M059J (cell line): Measurements from ENCODE around the gene WDR5B. TPM values are rescaled to one million over a fixed set of nuclear protein-coding genes. Genes with fewer than 3 reads are reported as not detected.

Experiments used
- DNase-seq: peaks from one replicate; pipeline ENCODE4 v3.0.0-alpha.2; 2012; ENCODE audit warnings: low read depth
- total RNA-seq: library from RNA; depleted of rRNA; stranded (reverse); fragments of >200 nt; shearing (Covaris generic); gene quantifications from 2 replicates; pipeline ENCODE4 v1.2.3, GENCODE V29; 2014

The WDR5B gene
- total RNA-seq, 1 experiment from 2014 or later: 5.5 TPM

DNA sequence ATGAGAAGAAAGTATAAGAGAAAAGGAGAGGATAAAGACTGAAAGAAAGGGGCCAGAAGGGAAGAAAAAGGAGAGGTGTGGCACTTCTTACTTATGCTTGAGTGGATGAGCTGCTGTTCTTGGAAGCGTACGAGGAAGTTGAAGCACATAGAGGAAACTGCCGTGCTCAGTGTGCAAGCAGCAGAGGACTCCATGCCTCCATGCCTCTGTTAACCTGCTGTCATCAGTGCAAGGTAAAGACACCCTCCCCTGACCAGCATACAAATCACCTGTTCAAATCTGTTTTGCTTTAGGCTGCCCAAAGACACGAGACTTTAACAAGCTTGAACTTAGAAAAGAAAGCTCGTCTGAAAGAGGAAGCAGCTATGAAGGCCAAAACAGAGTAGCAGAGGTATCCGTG lies 6.4 kb downstream of the WDR5B start:
- no peak for DNase-seq

DNA sequence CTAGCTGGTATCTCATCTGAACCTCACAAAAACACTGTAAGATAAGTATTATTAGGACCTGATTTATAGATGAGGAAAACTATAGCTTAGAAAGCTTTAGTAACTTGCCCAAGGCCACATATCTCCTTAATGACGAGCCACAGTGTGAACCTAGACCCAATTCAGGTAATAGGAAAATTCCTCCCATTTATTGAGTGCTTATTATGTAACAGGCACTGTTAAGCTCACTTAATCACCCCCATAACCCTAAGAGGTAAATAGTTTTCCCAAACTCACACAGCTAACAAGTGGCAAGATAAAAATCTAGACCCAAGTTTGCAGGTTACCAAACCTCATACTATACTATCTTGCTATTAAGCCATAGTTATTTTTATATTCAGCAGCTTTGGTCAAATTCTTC lies 7.9 kb downstream of the WDR5B start:
- DNase-seq: no peak

DNA sequence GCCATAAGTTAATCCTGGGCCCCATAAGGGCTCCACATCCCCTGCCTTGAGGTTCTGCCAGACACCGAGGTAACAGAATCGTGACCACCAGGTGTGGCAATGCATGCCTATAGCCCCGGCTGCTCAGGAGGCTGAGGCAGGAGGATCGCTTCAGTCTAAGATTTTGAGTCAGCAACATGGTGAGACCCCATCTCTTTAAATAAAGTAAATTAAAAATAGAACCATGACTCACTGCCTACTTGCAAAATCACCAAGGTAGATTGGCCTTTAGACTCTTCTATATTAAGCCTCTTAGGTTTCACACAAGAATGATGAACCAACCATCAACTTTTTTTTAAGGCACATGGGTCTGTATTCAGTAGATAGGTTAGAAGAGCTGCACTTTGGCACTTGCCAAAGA lies 9.7 kb downstream of the WDR5B start:
- DNase-seq: no peak

DNA sequence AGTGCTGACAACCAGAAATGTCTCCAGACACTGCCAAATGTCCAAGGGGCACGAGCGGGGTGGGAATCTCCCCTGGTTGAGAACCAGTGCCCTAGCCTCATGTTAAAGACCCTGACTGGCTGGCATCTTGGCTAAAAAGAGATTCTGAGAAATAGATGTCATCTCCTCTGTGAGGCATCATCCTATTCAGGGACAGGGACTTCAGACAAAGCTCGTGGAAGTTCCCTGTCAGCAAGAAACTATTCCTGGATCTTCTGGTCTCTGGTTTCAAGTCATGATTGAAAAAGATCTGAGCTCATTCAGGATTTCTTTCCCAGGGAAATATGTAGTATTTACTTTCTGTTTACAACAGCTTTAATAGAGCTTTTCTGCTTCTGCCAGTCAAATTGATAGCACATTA lies 10.8 kb downstream of the WDR5B start:
- DNase-seq: no peak

DNA sequence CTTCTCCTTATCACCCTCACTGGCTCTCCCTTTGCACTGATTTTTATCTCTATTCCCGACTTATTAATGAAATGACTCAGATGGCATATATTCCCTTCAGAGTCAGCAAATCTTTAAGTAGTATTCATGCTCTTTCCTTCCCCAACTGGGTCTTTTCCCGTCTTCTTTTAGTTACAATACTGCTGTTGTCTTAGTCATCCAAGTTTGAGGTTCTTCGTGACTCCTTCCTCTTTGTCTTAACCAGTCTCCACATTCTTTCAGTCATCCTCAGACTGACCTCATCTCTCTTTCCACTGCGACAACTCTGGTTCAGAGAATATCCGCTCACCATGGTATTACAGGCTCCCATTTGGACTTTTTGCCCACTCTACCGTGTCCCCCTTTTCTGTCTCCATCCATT lies 12.4 kb downstream of the WDR5B start:
- peak; percentile 94 for DNase-seq

DNA sequence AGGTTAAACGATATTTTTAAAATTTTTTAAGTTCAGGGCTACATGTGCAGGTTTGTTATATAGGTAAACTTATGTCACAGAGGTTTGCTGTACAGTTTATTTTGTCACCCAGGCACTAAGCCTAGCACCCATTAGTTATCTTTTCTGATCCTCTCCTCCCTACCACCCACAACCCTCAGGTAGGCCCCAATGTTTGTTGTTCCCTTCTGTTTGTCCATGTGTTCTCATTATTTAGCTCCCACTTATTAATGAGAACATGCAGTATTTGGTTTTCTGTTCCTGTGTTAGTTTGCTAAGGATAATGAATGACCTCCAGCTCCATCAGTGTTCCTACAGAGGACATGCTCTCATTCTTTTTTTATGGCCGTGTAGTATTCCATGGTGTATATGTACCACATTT lies 16.9 kb downstream of the WDR5B start:
- DNase-seq: no peak

DNA sequence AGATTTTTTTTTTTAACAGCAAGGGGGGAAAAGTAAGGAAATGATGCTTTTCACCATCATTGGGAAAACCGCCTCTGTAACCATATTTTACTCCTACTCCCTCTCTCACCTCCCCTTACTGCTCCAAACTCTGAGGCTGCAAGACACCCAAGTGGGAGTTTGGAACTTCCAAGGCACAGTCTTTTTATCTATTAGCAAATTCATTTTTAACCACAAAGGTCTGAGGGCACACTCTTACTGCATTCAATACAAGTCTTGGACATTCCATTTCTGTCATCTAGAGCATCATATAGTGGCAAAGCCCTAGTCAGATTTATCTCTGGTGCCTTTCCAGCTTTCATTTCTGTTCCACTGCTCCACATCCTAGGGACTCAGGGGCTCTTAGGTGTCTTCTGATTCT lies 18.7 kb downstream of the WDR5B start:
- no peak for DNase-seq

DNA sequence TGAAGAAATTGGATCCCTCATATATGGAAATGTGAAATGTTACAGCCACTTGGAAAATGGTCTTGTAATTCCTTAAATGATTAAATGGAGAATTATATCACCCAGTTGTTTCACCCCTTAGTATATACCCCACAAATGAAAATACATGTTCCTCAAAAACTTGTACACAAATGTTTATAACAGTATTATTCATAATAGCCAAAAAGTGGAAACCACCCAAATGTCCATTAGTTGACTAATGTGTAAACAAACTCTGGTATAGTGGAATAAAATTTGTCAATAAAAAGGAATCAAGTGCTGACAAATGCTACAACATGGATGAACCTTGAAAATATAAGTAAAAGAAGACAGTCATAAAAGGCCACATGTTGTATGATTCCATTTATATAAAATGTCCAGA lies 19.4 kb downstream of the WDR5B start:
- no peak for DNase-seq

DNA sequence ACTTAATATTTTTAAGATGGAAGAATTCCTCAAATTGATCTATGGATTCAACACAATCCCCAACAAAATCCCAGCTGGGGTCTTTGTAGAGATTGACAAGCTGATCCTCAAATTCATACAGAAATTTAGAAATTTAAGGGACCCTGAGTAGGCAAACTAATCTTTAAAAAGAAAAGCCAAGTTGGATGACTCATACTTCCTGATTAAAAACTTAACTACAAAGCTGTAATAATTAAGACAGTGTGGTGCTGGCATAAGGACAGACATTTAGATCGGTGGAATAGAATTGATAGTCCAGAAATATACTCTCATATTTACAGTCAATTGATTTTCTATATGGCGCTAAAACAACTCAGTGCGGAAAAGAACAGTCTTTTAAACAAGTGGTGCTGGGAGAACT lies 20.3 kb downstream of the WDR5B start:
- no peak for DNase-seq

DNA sequence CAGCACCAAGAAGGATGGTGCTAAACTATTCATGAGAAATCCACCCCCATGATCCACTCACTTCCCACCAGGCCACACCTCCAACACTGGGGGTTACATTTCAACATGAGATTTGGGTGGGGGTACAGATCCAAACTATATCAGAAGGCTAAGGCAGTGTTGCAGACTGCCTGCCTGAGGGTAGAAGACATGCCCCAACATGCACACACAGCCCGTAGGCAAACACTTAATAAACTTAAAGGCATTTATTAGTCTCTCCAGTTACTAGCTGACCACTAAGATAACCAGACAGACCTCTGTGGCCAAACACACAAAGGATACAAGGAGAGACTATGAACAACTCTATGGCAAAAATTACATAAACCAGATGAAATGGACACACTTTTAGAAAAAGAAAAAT lies 21.7 kb downstream of the WDR5B start:
- DNase-seq: no peak

DNA sequence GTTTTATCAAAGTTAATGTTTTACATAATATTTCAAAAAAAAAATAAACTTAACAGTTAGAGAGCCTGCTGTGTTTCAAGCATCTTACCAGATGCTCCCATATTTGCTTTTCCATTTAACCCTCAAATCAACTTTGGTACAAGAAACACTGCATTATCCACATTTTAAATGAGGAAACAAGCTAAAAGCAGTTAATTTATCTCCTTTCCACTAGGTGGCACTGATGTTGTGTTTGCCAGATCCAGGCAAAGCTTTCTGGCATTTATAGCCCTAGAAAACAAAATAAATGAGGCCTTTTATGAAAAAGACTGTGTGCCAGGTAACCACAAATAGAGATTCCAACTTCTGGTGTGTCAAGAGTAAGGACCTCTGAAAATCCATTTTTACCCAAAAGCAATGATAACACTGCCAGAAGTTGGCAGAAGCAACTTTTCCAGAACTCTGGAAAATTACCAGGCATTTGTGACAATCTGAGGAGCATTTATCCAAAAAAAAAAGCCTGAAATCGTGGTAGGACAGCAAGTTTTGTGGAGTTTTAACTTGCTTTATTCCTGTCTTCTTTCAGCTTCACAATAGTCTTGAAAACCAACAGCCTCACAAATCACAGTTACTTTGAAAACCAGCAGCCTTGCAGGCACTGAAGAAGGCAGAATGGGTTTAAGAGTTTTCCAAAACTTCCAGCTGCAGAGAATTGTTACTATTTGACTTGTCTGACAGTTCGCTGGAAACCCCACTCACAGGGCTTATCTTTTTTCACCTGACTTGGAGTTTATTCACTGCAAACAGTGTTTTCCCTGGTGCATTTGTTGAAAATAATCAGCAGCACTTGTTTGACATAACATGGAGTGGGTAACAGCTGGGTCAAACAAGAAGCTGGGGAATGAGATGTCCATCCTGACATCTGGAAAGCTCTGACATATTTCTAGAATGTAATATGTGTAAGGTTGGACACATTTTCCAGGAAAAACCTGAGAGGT lies 22.7 kb downstream of the WDR5B start:
- peak; percentile 66 for DNase-seq

DNA sequence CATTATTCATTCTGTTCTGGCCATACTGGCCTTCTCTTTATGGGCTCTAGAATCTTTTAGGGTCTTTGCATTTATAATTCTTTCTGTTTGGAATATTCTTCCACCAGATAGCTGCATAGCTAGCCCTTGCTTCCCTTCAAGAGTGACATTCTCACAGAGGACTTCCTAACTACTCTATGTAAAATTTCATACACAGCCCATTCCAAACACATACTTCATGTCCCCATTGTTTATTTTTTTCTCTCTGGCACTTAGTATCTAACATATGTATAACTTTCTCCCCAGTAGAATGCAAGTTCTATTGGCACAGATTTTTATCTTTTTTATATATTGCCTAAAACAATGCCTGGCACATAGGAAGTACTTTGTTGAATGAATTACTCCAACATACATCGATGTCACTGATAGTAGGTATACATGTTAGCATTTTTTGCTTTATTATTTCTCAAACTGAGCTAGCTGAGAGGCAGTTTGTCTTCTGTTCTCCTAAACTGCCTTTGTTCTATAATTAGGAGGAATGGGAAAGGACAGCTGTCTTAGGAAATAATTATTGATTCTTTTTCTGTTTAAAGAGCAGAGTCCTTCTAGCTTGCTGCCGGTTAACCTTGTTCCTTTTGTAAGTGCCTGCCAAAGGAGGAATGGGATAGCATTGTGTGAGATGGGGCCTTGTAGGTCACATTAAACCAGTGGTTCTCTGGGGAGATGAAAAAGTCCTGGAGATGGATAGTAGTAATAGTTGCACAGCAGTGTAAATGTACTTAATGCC lies 24.0 kb downstream of the WDR5B start:
- DNase-seq: no peak

DNA sequence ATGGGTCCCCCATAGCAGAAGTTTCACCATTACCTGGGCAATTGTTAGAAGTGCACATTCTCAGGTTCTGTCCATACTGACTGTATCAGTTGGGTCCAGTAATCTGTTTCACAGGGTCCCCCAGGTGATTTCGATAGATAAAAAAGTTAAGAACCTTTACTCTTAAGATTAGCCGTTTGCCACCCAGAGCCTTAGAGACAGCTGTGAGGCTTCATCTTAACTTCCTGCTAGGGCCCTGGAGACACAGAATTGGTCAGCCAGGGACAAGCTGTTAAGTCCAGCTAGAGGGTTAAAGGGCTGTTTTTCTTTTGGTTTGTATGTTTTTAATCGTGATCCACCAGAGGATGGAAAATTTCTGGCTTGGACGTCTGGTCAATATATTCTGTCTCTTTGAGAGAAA lies 25.2 kb downstream of the WDR5B start:
- no peak for DNase-seq

DNA sequence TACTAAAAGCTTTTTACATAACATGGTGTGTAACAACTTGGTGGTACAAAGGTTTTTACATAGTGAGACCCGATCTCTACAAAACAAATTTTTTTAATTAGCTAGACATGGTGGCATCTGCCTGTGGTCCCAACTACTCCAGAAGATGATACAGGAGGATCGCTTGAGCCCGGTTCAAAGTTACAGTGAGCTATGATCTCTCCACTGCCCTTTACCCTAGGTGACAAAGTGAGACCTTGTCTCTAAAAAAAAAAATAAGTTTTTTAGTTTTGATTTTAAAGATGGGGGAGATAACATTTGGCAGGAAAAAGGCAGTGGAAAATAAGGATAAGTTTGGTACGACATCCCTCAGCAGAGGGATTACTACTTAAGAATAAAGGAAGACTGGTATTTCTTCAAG lies 26.0 kb downstream of the WDR5B start:
- DNase-seq: no peak

DNA sequence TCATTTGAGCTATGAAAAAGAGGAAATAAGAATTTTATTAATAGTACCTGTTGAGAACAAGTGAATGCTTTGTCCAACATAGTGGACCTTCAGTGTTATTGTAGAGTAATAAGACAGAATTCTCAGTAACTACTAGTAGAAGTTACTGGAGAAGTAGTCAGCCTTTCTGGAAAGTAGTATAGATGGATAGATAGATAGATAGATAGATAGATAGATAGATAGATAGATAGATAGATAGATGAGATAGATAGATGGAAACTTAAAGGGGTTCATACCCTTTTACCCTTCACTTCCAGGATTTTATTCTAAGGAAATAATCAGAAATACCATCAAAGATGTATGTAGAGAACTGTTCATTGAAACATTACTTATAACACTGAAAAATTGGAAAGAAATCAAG lies 26.7 kb downstream of the WDR5B start:
- DNase-seq: no peak

DNA sequence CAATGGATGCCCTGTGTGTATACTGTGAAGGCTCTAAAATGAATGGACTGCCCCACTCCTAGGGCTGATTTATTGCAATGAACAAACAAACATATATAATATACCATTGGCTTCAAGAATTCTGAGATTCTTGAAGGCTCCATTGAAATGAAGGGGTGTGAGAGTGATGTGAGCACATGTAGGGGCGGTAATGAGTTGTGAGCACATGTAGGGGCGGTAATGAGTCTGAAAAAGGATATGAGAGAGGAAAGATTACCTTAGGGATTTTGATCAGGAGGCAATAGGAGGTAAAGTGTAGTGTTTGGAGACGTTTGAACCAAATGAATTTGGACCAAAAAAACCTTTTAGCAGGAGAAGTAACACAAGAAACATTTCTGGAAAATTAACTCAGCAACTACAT lies 28.2 kb downstream of the WDR5B start:
- no peak for DNase-seq

DNA sequence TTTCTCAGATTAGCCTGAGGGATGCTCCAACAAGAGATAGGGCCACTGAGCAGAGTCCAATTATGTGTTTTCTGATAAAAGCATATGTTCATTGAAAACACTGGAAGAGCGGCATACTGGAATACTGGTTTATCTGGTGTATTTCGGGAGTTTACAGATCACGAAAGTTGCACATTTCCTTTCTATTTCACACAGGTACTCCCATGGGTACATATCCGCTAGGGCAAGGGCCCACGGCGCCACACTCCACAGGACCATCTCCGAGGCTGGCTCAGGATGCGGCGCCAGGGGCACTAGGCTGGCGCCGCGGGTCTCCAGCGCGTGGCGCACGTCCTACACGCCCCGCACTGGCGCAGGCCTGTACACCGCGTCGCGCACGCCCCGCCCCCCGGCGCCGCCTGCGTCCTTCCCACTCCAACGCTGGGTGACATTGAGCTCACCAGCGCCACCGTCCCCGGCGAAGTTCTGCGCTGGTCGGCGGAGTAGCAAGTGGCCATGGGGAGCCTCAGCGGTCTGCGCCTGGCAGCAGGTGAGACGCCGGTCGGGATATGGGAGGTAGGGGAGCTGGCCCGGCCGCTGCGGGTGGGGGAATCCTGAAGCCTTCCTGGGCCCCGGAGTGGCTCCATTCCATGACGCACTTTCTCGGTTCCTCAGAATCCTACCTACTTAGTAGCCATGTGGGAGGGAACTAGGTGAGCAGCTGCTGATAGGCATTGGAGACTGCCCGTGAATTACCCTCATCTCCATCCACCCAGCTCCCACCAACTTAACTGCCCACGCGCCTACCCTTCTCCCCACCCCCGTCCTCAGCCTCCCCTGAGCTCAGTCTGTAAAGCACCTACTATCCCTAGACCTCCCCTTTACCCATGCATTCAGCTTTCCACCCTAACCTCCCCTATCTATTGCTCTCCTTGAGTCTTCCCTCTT lies 31.8 kb downstream of the WDR5B start, which contains the start of gene FAM162A:
Gene FAM162A (plus strand): TSS at position 412 of the 927 bp plus-strand sequence. CDS start 84 bp downstream, at position 496.
- peak; percentile 96 for DNase-seq

DNA sequence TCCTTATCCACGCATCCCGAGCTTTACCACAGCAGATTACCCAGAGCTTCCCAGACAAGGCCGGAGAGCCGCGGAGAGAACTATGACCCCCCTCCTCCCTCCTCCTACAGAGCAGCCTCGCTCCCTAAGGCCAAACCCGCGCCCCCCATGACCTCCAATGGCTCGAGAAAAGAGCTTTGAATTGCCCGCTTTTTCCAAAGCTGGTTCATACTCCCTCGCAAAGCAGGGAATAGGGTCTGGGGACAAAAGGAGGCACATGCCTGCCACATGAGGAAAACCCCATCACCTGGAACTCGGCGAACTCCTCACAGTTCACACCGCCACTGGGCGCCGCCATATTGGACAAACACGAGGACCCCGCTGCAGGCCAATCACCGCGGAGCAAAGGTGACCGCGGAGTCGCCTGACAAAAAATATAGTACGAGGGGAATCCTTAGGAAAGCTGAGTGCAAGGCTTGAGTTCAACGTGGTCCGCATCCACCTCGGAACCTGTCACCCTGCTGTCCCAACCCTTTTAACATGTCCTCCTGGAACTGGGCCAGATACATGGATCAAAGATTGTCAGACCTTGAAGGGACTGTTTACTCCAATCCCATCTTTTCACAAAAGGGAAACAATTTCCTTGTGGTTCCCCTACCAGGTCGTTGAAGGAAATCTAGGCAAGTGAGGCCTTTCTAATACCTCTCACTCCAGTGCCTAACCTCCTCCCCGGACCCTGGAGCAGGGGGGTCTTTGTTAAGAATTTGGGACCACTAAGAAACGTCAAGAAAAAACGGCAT lies 32.8 kb downstream of the WDR5B start, which contains the start of gene MIX23:
Gene MIX23 (minus strand): TSS at position 344 of the 779 bp plus-strand sequence. CDS start 7 bp downstream, at position 337.
- DNase-seq: peak; percentile 91

DNA sequence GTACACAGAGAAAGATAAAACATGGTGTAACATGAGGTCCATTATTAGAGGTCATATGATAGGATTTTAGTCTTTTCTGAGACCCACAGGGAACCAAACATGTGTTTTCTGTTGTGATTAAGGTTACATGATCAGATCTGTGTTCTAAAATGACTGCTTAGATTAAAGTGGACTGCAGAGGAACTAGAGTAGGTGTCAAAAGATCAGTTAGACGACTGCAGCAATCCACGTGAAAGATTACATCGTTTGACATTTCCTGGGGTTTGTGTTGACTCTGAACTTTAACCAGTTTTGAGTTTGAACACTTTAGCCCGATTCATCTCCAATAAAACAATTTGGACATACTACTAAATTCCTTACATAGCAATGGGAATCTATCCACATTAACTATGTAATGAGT lies 37.9 kb downstream of the WDR5B start:
- DNase-seq: no peak

DNA sequence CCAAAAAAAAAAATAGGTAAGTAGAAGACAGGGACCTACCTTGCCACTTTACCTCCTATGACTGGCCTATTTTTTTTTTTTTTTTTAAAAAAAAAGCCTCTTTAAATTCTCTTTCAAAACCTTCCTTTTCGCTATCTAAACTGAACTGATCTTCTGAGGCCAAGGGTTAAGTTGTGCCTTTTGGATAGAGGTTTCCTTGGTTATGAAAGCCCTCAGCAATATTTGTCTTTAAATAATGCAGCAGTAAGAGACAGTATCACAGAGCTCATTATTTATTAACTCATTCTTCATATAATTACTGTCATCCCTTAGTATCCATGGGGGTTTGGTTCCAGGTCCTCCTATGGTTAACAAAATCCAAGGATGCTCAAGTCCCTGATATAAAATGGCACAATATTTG lies 41.8 kb downstream of the WDR5B start:
- DNase-seq: no peak

DNA sequence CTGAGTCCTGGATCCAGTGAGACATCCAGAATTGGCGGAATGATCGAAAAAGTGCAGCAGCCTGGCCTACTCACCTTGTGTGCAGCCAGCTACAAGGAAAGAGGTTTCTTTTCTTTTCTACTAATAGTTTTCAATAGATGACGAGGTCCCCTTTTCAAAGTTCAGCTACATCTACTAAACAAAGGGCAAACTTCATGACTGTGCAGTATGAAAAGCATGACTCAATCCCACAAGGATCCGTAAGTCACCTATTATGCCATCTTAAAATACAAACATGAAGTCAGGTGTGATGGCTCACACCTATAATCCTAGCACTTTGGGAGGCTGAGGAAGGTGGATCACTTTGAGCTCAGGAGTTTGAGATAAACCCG lies 49.5 kb downstream of the WDR5B start:
- peak; percentile 22 for DNase-seq
